IMR-90 (cell line): Measurements from ENCODE around the gene RANBP3. TPM values are rescaled to one million over a fixed set of nuclear protein-coding genes. Genes with fewer than 3 reads are reported as not detected.

Source experiments
- ATAC-seq: fragments of 200-7000 bp; cut with Tn5 transposase; 2 replicates; pipeline ENCODE4 v1.9.1; 2020; ENCODE audit warnings: low read depth, mild to moderate bottlenecking, moderate library complexity
- BruUV-seq: library from RNA; stranded (reverse); fragments of 400-500 nt; replicated peaks from 2 replicates; lab custom pipeline; 2021; lab: Mats Ljungman, UMichigan
- CTCF ChIA-PET: fragments of 300-600 bp; formaldehyde crosslinking; extraction: SDS; loops from one replicate; lab custom pipeline; 2021; ENCODE audit warnings: antibody characterized with exemption; lab: Yijun Ruan, JAX
- POLR2A ChIA-PET: fragments of 300-600 bp; sonication (Branson Sonifier 250); formaldehyde crosslinking; loops from one replicate; lab custom pipeline; 2022; ENCODE audit warnings: antibody characterized with exemption; ENCODE audit not compliant: unreplicated experiment; lab: Charles Lee
- DNase-seq: peaks from one replicate; pipeline ENCODE4 v3.0.0; 2013
- H2AFZ ChIP-seq: replicated peaks from 2 replicates; pipeline ENCODE3; 2013; ENCODE audit warnings: low read length, mild to moderate bottlenecking; ENCODE audit not compliant: poor library complexity
- H2AK5ac ChIP-seq: 2 replicates; pipeline ENCODE4 v1.6.1; 2013; ENCODE audit warnings: low read depth, low read length, inconsistent platforms
- H2AK9ac ChIP-seq: replicated peaks from 2 replicates; pipeline ENCODE3; 2013; ENCODE audit warnings: mild to moderate bottlenecking, low read depth, low read length, moderate library complexity; ENCODE audit not compliant: poor library complexity
- H2BK120ac ChIP-seq: 2 replicates; pipeline ENCODE4 v1.6.1; 2013; ENCODE audit warnings: low read depth, low read length, inconsistent platforms
- H2BK15ac ChIP-seq: 3 replicates; pipeline ENCODE4 v1.6.1; 2013; ENCODE audit warnings: low read depth, low read length, inconsistent platforms
- H2BK20ac ChIP-seq: 2 replicates; pipeline ENCODE4 v1.6.1; 2013; ENCODE audit warnings: low read depth, mild to moderate bottlenecking, inconsistent platforms, low read length, moderate library complexity
- H2BK5ac ChIP-seq: 2 replicates; pipeline ENCODE4 v1.6.1; 2013; ENCODE audit warnings: mild to moderate bottlenecking, low read depth, low read length, inconsistent platforms; ENCODE audit not compliant: poor library complexity, severe bottlenecking
- H3K14ac ChIP-seq: replicated peaks from 2 replicates; pipeline ENCODE4 v1.6.1; 2013; ENCODE audit warnings: low read depth, low read length, inconsistent platforms
- H3K18ac ChIP-seq: 2 replicates; pipeline ENCODE4 v1.6.1; 2013; ENCODE audit warnings: low read depth, low read length, control low read depth
- H3K23ac ChIP-seq: 2 replicates; pipeline ENCODE4 v1.6.1; 2013; ENCODE audit warnings: low read depth, low read length, inconsistent platforms
- H3K27ac ChIP-seq: 2 replicates; pipeline ENCODE4 v1.5.1; 2013; ENCODE audit warnings: mild to moderate bottlenecking, control low read depth, low read length; ENCODE audit not compliant: insufficient read depth
- H3K27me3 ChIP-seq: 2 replicates; pipeline ENCODE4 v1.6.1; 2013; ENCODE audit warnings: low read length; ENCODE audit not compliant: control insufficient read depth, insufficient read depth
- H3K36me3 ChIP-seq: 2 replicates; pipeline ENCODE4 v1.6.1; 2013; ENCODE audit warnings: low read length, mixed read lengths; ENCODE audit not compliant: control insufficient read depth, insufficient read depth
- H3K4ac ChIP-seq: 2 replicates; pipeline ENCODE4 v1.6.1; 2013; ENCODE audit warnings: low read depth, low read length, inconsistent platforms
- H3K4me1 ChIP-seq: 2 replicates; pipeline ENCODE4 v1.6.1; 2013; ENCODE audit warnings: low read length, mixed read lengths; ENCODE audit not compliant: control insufficient read depth, insufficient read depth
- H3K4me2 ChIP-seq: 2 replicates; pipeline ENCODE4 v1.6.1; 2013; ENCODE audit warnings: low read depth, mild to moderate bottlenecking, control low read depth, low read length, moderate library complexity
- H3K4me3 ChIP-seq: 2 replicates; pipeline ENCODE4 v1.5.1; 2013; ENCODE audit warnings: low read depth, mild to moderate bottlenecking, control low read depth, low read length, moderate library complexity; ENCODE audit not compliant: insufficient read depth
- H3K56ac ChIP-seq: 2 replicates; pipeline ENCODE4 v1.6.1; 2013; ENCODE audit warnings: low read length, inconsistent platforms; ENCODE audit not compliant: insufficient read depth; ENCODE audit errors: extremely low read depth
- H3K79me1 ChIP-seq, 2 experiments: 2 replicates each; pipeline ENCODE4 v1.6.1; 2013; ENCODE audit warnings: low read length in 2 of 2, inconsistent platforms in 1 of 2, low read depth in 1 of 2
- H3K9ac ChIP-seq: 2 replicates; pipeline ENCODE4 v1.6.1; 2013; ENCODE audit warnings: low read depth, low read length, control low read depth
- H3K9me1 ChIP-seq: 2 replicates; pipeline ENCODE4 v1.6.1; 2013; ENCODE audit warnings: low read length, inconsistent platforms; ENCODE audit not compliant: insufficient read depth
- H3K9me3 ChIP-seq: 2 replicates; pipeline ENCODE4 v1.6.1; 2013; ENCODE audit warnings: low read length; ENCODE audit not compliant: control insufficient read depth, insufficient read depth
- H4K20me1 ChIP-seq: 2 replicates; pipeline ENCODE4 v1.6.1; 2013; ENCODE audit warnings: low read length, inconsistent platforms; ENCODE audit not compliant: insufficient read depth
- H4K5ac ChIP-seq: 2 replicates; pipeline ENCODE4 v1.6.1; 2013; ENCODE audit warnings: mild to moderate bottlenecking, low read depth, low read length, control low read depth
- H4K8ac ChIP-seq, 2 experiments: 2 replicates each; pipeline ENCODE4 v1.6.1; 2013; ENCODE audit warnings: low read depth in 2 of 2, low read length in 2 of 2, control low read depth in 1 of 2, inconsistent platforms in 1 of 2
- H4K91ac ChIP-seq: 2 replicates; pipeline ENCODE4 v1.6.1; 2013; ENCODE audit warnings: low read depth, low read length, inconsistent platforms; ENCODE audit not compliant: insufficient read depth
- CHD1 ChIP-seq: IDR thresholded peaks from 2 replicates; pipeline ENCODE4 v1.6.1; 2012; ENCODE audit warnings: low read depth, low read length, improper control_type of control experiment
- POLR2A ChIP-seq: IDR thresholded peaks from 2 replicates; pipeline ENCODE4 v1.6.1; 2012; ENCODE audit warnings: mild to moderate bottlenecking, low read depth, low read length
- RAD21 ChIP-seq: IDR thresholded peaks from 2 replicates; pipeline ENCODE4 v1.6.1; 2012; ENCODE audit warnings: low read length, improper control_type of control experiment
- WGBS, 2 experiments: methylation state at CpG; one replicate each; pipeline versions ENCODE4 v1.1.5 to v1.1.7; 2013; ENCODE audit warnings: missing lambda C conversion rate in 2 of 2; ENCODE audit not compliant: insufficient read length in 1 of 2; ENCODE audit errors: extremely low coverage in 2 of 2; 5-methylcytosine and 5-hydroxymethylcytosine counted together
- dilution Hi-C: fragments of 300-500 bp; cut with HindIII; formaldehyde crosslinking; loops from one replicate; pipeline ENCODE4 v1.14.3; 2018; ENCODE audit warnings: low sequenced_read_pairs; ENCODE audit not compliant: unreplicated experiment
- in situ Hi-C: fragments of 300-500 bp; cut with MboI; formaldehyde crosslinking; loops from 3 replicates; pipeline ENCODE4 v1.14.3; 2019; ENCODE audit warnings: low sequenced_read_pairs, inconsistent platforms, mixed read lengths
- intact Hi-C: fragments of 100-400 bp; cut with micrococcal nuclease; formaldehyde crosslinking; loops from 2 replicates; pipeline ENCODE4 v1.10.0; 2022
- polyA plus RNA-seq, 3 experiments: library from polyadenylated mRNA; depleted of rRNA; stranded (reverse); fragments of >200 nt; gene quantifications; 2 replicates each; pipeline ENCODE4 v1.2.3, GENCODE V29; 2012; ENCODE audit warnings: low replicate concordance in 1 of 3
- total RNA-seq: library from RNA; depleted of rRNA; stranded (reverse); fragments of >200 nt; gene quantifications from 2 replicates; pipeline ENCODE4 v1.2.3, GENCODE V29; 2012
- TF ChIP-seq, protein P1 (sequence below): fragments of 150-350 bp; IDR thresholded peaks from 2 replicates; pipeline ENCODE4 v1.6.1; 2017; ENCODE audit warnings: mild to moderate bottlenecking, antibody characterized with exemption, low read length, low read depth

Gene RANBP3
- total and polyA plus RNA-seq, 2 of the 4 experiments (the other 2 are of a cell fraction), result 42.5 to 111 TPM

DNA sequence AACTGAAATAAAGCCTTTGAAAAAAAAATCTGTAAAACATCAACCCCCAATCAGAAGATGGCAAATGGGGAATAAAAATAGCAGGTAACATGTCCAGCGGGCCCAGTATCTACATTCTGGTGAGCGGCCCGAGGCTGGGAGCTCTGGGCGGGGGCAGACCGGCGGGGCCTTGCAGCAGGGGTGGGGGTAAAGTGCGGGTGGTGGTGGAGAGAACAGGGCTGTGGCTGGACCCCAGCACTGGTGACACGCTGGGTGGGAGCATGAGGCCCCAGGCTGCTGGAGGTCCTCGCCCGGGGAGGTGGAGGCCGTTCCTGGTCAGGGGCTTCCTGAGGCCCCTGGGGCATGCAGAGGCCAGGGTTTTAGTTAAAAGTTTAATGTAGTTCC lies 62.2 kb downstream of the RANBP3 start:
- no peak overlapping the region for H4K8ac ChIP-seq
- no CpG with 5 or more reads among the region's 11 CpGs for WGBS, 2 experiments
- BruUV-seq, result no TSS peak
- H3K4me3 ChIP-seq, result no peak overlapping the region
- no peak overlapping the region for H3K4ac ChIP-seq
- H2BK5ac ChIP-seq, result no peak overlapping the region
- no peak overlapping the region for H2BK15ac ChIP-seq
- H2AFZ ChIP-seq, result no peak overlapping the region
- no peak overlapping the region for H2BK20ac ChIP-seq
- H3K9me3 ChIP-seq, result no peaks in the 10 kb centered on the region
- H3K18ac ChIP-seq, result no peak overlapping the region
- POLR2A ChIA-PET, result no interaction called here
- H2BK120ac ChIP-seq, result no peak overlapping the region
- ATAC-seq (no peak), DNase-seq (no peak)
- no peak overlapping the region for H3K4me2 ChIP-seq
- no peak overlapping the region for H3K23ac ChIP-seq
- H4K20me1 ChIP-seq, result peaks cover 4% of the 10 kb centered on the region; the same call in 1 of the 2 replicates
- no peaks in the 10 kb centered on the region for H3K9me1 ChIP-seq
- CTCF ChIA-PET, result no interaction called here
- TF ChIP-seq, protein P1, sequence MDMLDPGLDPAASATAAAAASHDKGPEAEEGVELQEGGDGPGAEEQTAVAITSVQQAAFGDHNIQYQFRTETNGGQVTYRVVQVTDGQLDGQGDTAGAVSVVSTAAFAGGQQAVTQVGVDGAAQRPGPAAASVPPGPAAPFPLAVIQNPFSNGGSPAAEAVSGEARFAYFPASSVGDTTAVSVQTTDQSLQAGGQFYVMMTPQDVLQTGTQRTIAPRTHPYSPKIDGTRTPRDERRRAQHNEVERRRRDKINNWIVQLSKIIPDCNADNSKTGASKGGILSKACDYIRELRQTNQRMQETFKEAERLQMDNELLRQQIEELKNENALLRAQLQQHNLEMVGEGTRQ, result no peak
- TF ChIP-seq POLR2A (no peak), CHD1 (no peak), RAD21 (no peak)
- no peak overlapping the region for H3K9ac ChIP-seq
- H3K36me3 ChIP-seq, result peaks cover 56% of the 10 kb centered on the region
- no peak overlapping the region for H4K91ac ChIP-seq
- H2AK5ac ChIP-seq, result no peak overlapping the region
- H2AK9ac ChIP-seq, result no peak overlapping the region
- H3K27ac ChIP-seq, result no peak overlapping the region
- in situ Hi-C loops, result no loop called here
- H4K5ac ChIP-seq, result no peak overlapping the region
- H3K27me3 ChIP-seq, result no peaks in the 10 kb centered on the region
- 0 out of 4 replicates have a peak, but pooled peaks cover 0 to 4% of the 10 kb centered on the region in 2 experiments for H3K79me1 ChIP-seq
- H3K14ac ChIP-seq, result no peak overlapping the region
- H3K4me1 ChIP-seq, result peaks cover 11% of the 10 kb centered on the region
- dilution Hi-C loops, result no loop called here
- H3K56ac ChIP-seq, result no peak overlapping the region
- intact Hi-C loops, result no loop called here
